ENCODE data around the gene COPE. TPM values are rescaled to one million over a fixed set of nuclear protein-coding genes. Genes with fewer than 3 reads are reported as not detected.

The COPE gene
- total and polyA plus RNA-seq, 9 donors, result 76.8 to 115 (median 95.5) TPM

- no peak for DNase-seq
- 82% methylated on average over 31 of the region's 34 CpGs for WGBS (ENCODE audit: insufficient coverage)
- H3K27me3 ChIP-seq (ENCODE audit: control insufficient read depth, insufficient read depth, low read length), result no peaks in the 10 kb centered on the region
- peaks cover 74% of the 10 kb centered on the region for H3K36me3 ChIP-seq (ENCODE audit: control insufficient read depth, insufficient read depth, low read length)
- no peak overlapping the region for H3K27ac ChIP-seq (ENCODE audit: low read length)
- H3K9me3 ChIP-seq (replicated peaks; ENCODE audit: control insufficient read depth, low read depth, low read length), result peaks cover 2% of the 10 kb centered on the region
- H3K4me3 ChIP-seq (ENCODE audit: low read length), result no peak overlapping the region
- H3K4me1 ChIP-seq (ENCODE audit: control insufficient read depth, insufficient read depth, low read length), result no peaks in the 10 kb centered on the region
Measured at GRCh38 chr19:18878858-18879578, 40.2 kb downstream of the COPE start.

GRCh38 chr19:18878058-18878797 lies 41.0 kb downstream of the COPE start:
- Histone ChIP-seq H3K4me1 (ENCODE audit: control insufficient read depth, insufficient read depth, low read length) (no peaks in the 10 kb centered on the region), H3K4me3 (ENCODE audit: low read length) (no peak overlapping the region), H3K36me3 (ENCODE audit: control insufficient read depth, insufficient read depth, low read length) (peaks cover 66% of the 10 kb centered on the region), H3K27me3 (ENCODE audit: control insufficient read depth, insufficient read depth, low read length) (no peaks in the 10 kb centered on the region), H3K27ac (ENCODE audit: low read length) (no peak overlapping the region), H3K9me3 (replicated peaks; ENCODE audit: control insufficient read depth, low read depth, low read length) (peaks cover 2% of the 10 kb centered on the region)
- DNase-seq, result no peak
- 85% methylated on average over 25 of the region's 25 CpGs for WGBS (ENCODE audit: insufficient coverage)

GRCh38 chr19:18876865-18877264 lies 42.3 kb downstream of the COPE start:
- no peak overlapping the region for H3K4me3 ChIP-seq (ENCODE audit: low read length)
- DNase-seq, result no peak
- 100% methylated on average over 6 of the region's 7 CpGs for WGBS (ENCODE audit: insufficient coverage)
- peaks cover 2% of the 10 kb centered on the region for H3K9me3 ChIP-seq (replicated peaks; ENCODE audit: control insufficient read depth, low read depth, low read length)
- no peaks in the 10 kb centered on the region for H3K4me1 ChIP-seq (ENCODE audit: control insufficient read depth, insufficient read depth, low read length)
- no peak overlapping the region for H3K27ac ChIP-seq (ENCODE audit: low read length)
- H3K27me3 ChIP-seq (ENCODE audit: control insufficient read depth, insufficient read depth, low read length), result peaks cover 2% of the 10 kb centered on the region
- peaks cover 62% of the 10 kb centered on the region for H3K36me3 ChIP-seq (ENCODE audit: control insufficient read depth, insufficient read depth, low read length)

- peaks cover 56% of the 10 kb centered on the region for H3K36me3 ChIP-seq (ENCODE audit: control insufficient read depth, insufficient read depth, low read length)
- H3K27ac ChIP-seq (ENCODE audit: low read length), result no peak overlapping the region
- WGBS (ENCODE audit: insufficient coverage), result 100% methylated on average over 1 of the region's 5 CpGs
- peaks cover 1% of the 10 kb centered on the region for H3K4me1 ChIP-seq (ENCODE audit: control insufficient read depth, insufficient read depth, low read length)
- no peak overlapping the region for H3K4me3 ChIP-seq (ENCODE audit: low read length)
- H3K27me3 ChIP-seq (ENCODE audit: control insufficient read depth, insufficient read depth, low read length), result peaks cover 10% of the 10 kb centered on the region
- peaks cover 2% of the 10 kb centered on the region for H3K9me3 ChIP-seq (replicated peaks; ENCODE audit: control insufficient read depth, low read depth, low read length)
- DNase-seq, result no peak
Measured at GRCh38 chr19:18875726-18876125, 43.5 kb downstream of the COPE start.

- H3K27me3 ChIP-seq (ENCODE audit: control insufficient read depth, insufficient read depth, low read length), result peaks cover 25% of the 10 kb centered on the region
- WGBS (ENCODE audit: insufficient coverage), result 80% methylated on average over 2 of the region's 7 CpGs
Measured at GRCh38 chr19:18871543-18871942, 47.6 kb downstream of the COPE start.

GRCh38 chr19:18870531-18871172 lies 48.5 kb downstream of the COPE start:
- peaks cover 25% of the 10 kb centered on the region for H3K27me3 ChIP-seq (ENCODE audit: control insufficient read depth, insufficient read depth, low read length)
- H3K27ac ChIP-seq (ENCODE audit: low read length), result no peak overlapping the region
- peaks cover 20% of the 10 kb centered on the region for H3K4me1 ChIP-seq (ENCODE audit: control insufficient read depth, insufficient read depth, low read length)
- H3K4me3 ChIP-seq (ENCODE audit: low read length), result no peak overlapping the region
- no peaks in the 10 kb centered on the region for H3K9me3 ChIP-seq (replicated peaks; ENCODE audit: control insufficient read depth, low read depth, low read length)
- WGBS (ENCODE audit: insufficient coverage), result 30% methylated on average over 25 of the region's 25 CpGs
- H3K36me3 ChIP-seq (ENCODE audit: control insufficient read depth, insufficient read depth, low read length), result peaks cover 37% of the 10 kb centered on the region
- no peak for DNase-seq

More at GRCh38 chr19:18871543-18871942, 47.6 kb downstream of the COPE start:
- Histone ChIP-seq H3K4me3 (ENCODE audit: low read length) (no peak overlapping the region), H3K4me1 (ENCODE audit: control insufficient read depth, insufficient read depth, low read length) (peaks cover 20% of the 10 kb centered on the region), H3K36me3 (ENCODE audit: control insufficient read depth, insufficient read depth, low read length) (peaks cover 32% of the 10 kb centered on the region), H3K9me3 (replicated peaks; ENCODE audit: control insufficient read depth, low read depth, low read length) (no peaks in the 10 kb centered on the region), H3K27ac (ENCODE audit: low read length) (no peak overlapping the region)
- no peak for DNase-seq

GRCh38 chr19:18869781-18870530 lies 49.2 kb downstream of the COPE start:
- Histone ChIP-seq H3K4me3 (ENCODE audit: low read length) (no peak overlapping the region), H3K36me3 (ENCODE audit: control insufficient read depth, insufficient read depth, low read length) (peaks cover 44% of the 10 kb centered on the region), H3K4me1 (ENCODE audit: control insufficient read depth, insufficient read depth, low read length) (peaks cover 20% of the 10 kb centered on the region), H3K27ac (ENCODE audit: low read length) (no peak overlapping the region), H3K9me3 (replicated peaks; ENCODE audit: control insufficient read depth, low read depth, low read length) (no peaks in the 10 kb centered on the region), H3K27me3 (ENCODE audit: control insufficient read depth, insufficient read depth, low read length) (peaks cover 25% of the 10 kb centered on the region)
- DNase-seq, result no peak
- 15% methylated on average over 44 of the region's 62 CpGs for WGBS (ENCODE audit: insufficient coverage)

- Histone ChIP-seq H3K9me3 (replicated peaks; ENCODE audit: control insufficient read depth, low read depth, low read length) (no peaks in the 10 kb centered on the region), H3K4me1 (ENCODE audit: control insufficient read depth, insufficient read depth, low read length) (peaks cover 20% of the 10 kb centered on the region), H3K4me3 (ENCODE audit: low read length) (no peak overlapping the region), H3K27ac (ENCODE audit: low read length) (no peak overlapping the region), H3K36me3 (ENCODE audit: control insufficient read depth, insufficient read depth, low read length) (peaks cover 46% of the 10 kb centered on the region), H3K27me3 (ENCODE audit: control insufficient read depth, insufficient read depth, low read length) (peaks cover 25% of the 10 kb centered on the region)
- DNase-seq, result no peak
- 26% methylated on average over 64 of the region's 71 CpGs for WGBS (ENCODE audit: insufficient coverage)
Measured at GRCh38 chr19:18869023-18869618, 50.1 kb downstream of the COPE start.

GRCh38 chr19:18868380-18869022 lies 50.7 kb downstream of the COPE start:
- peaks cover 20% of the 10 kb centered on the region for H3K4me1 ChIP-seq (ENCODE audit: control insufficient read depth, insufficient read depth, low read length)
- H3K4me3 ChIP-seq (ENCODE audit: low read length), result no peak overlapping the region

More at GRCh38 chr19:18868380-18869022, 50.7 kb downstream of the COPE start:
- 46% methylated on average over 73 of the region's 77 CpGs for WGBS (ENCODE audit: insufficient coverage)
- no peaks in the 10 kb centered on the region for H3K9me3 ChIP-seq (replicated peaks; ENCODE audit: control insufficient read depth, low read depth, low read length)
- DNase-seq, result no peak
- H3K27me3 ChIP-seq (ENCODE audit: control insufficient read depth, insufficient read depth, low read length), result peaks cover 25% of the 10 kb centered on the region
- H3K27ac ChIP-seq (ENCODE audit: low read length), result no peak overlapping the region
- peaks cover 51% of the 10 kb centered on the region for H3K36me3 ChIP-seq (ENCODE audit: control insufficient read depth, insufficient read depth, low read length)

All from muscle of leg (tissue), 11 donors.